IPS-18a (cell line): ENCODE measurements around the gene TEAD4.

ENCODE experiments used
- H3K27ac ChIP-seq: one replicate; pipeline ENCODE4 v1.5.1; 2013; ENCODE audit warnings: low read length
- H3K27me3 ChIP-seq: one replicate; pipeline ENCODE4 v1.6.1; 2013; ENCODE audit warnings: mild to moderate bottlenecking, low read length; ENCODE audit not compliant: control insufficient read depth, insufficient read depth
- H3K36me3 ChIP-seq: one replicate; pipeline ENCODE4 v1.6.1; 2013; ENCODE audit warnings: low read depth, low read length; ENCODE audit not compliant: control insufficient read depth
- H3K4me1 ChIP-seq: one replicate; pipeline ENCODE4 v1.6.1; 2013; ENCODE audit warnings: low read depth, low read length; ENCODE audit not compliant: control insufficient read depth
- H3K4me3 ChIP-seq: one replicate; pipeline ENCODE4 v1.5.1; 2013; ENCODE audit warnings: low read length
- H3K9ac ChIP-seq: one replicate; pipeline ENCODE4 v1.6.1; 2013; ENCODE audit warnings: mild to moderate bottlenecking, low read length, moderate library complexity
- H3K9me3 ChIP-seq: one replicate; pipeline ENCODE4 v1.6.1; 2013; ENCODE audit warnings: low read depth, low read length; ENCODE audit not compliant: control insufficient read depth

The TEAD4 gene

DNA sequence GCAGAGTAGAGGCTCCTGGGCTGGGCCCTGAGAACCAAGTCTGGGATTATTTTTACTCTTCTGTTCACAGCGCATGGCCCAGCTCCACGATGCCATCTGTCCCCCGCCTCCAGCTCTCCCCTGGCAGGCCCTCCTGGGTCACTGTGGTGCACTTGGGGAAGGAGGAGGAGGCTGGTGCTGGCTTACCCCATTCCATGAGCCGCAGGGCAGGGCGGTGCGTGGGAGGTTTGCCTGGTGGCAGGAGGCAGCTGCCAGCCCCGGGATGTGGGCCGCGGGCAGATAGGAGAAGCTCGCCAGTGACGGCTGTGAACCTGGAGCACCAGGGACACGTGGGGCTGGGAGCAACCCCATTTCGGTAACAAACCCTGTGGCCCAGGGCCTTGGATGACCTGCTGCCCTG, 23.2 kb downstream of the TEAD4 start:
- H3K9me3 ChIP-seq = no peaks in the 10 kb centered on the region
- H3K9ac ChIP-seq = no peak overlapping the region
- peaks cover 11% of the 10 kb centered on the region for H3K36me3 ChIP-seq
- H3K4me3 ChIP-seq = no peak overlapping the region
- H3K4me1 ChIP-seq = peaks cover under 1% of the 10 kb centered on the region
- H3K27me3 ChIP-seq = no peaks in the 10 kb centered on the region
- H3K27ac ChIP-seq = no peak overlapping the region

- Histone ChIP-seq H3K27ac (no peak overlapping the region), H3K4me3 (no peak overlapping the region), H3K36me3 (peaks cover 10% of the 10 kb centered on the region), H3K27me3 (no peaks in the 10 kb centered on the region), H3K4me1 (no peaks in the 10 kb centered on the region), H3K9me3 (peaks cover 2% of the 10 kb centered on the region), H3K9ac (no peak overlapping the region)
Observed at GRCh38 chr12:2984249-2984648, 25.1 kb downstream of the TEAD4 start.

DNA sequence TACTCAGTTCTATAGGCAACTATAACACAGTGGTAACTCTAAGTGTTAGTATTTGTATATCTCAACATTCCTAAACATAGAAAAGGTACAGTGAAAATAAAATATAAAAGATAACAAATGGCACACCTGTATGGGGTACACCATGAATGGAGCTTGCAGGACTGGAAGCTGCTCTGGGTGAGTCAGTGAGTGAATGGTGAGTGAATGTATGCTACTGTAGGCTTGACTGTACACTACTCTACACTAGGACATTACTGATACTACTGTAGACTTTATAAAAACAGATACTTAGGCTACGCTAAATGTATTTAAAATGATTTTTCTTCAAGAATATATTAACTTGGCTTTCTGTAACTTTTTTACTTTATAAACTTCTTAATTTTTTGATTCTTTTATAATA, 25.5 kb downstream of the TEAD4 start:
- H3K4me3 ChIP-seq = no peak overlapping the region
- no peaks in the 10 kb centered on the region for H3K27me3 ChIP-seq
- peaks cover 3% of the 10 kb centered on the region for H3K9me3 ChIP-seq
- H3K4me1 ChIP-seq = no peaks in the 10 kb centered on the region
- no peak overlapping the region for H3K9ac ChIP-seq
- no peak overlapping the region for H3K27ac ChIP-seq
- peaks cover 5% of the 10 kb centered on the region for H3K36me3 ChIP-seq

DNA sequence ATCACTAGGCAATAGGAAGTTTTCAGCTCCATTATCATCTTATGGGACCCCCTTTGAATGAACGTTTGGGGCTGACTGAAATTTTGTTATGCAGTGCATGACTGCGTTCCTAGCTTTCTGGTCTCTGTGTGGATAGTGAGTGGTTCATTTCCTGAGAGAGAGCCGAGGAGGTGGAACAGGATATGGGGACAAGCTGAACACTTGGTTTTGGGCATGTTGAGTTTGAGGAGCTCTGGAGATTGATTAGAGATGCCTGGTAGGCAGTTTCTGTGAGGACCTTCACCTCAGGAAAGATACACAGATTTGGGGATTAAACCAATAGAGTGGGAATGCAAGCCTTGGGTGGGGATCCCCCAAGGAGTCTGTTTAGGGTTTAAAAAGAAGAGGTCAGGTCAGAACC, 27.7 kb downstream of the TEAD4 start:
- H3K9ac ChIP-seq = no peak overlapping the region
- H3K27me3 ChIP-seq = no peaks in the 10 kb centered on the region
- H3K4me1 ChIP-seq = no peaks in the 10 kb centered on the region
- peaks cover 5% of the 10 kb centered on the region for H3K36me3 ChIP-seq
- no peak overlapping the region for H3K4me3 ChIP-seq
- H3K9me3 ChIP-seq = peaks cover 6% of the 10 kb centered on the region
- no peak overlapping the region for H3K27ac ChIP-seq

DNA sequence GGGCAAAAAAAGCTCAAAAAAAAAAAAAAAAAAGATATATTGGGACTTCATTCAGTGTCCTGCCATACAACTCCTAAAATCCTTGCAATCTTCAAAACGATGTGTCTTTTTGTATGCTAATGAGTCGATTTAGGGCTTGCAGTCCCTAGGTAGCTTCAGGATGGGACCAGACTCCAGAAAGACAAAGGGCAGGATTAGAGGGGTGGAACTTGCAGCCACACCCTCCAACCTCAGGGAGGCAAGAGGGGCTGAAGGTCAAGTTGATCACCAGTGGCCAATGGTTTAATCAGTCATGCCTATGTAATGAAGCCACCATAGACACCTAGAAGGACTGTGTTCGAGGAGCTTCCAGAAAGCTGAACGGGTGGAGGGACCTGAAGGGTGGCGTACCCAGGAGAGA, 29.3 kb downstream of the TEAD4 start:
- Histone ChIP-seq H3K27me3 (no peaks in the 10 kb centered on the region), H3K4me3 (no peak overlapping the region), H3K4me1 (no peaks in the 10 kb centered on the region), H3K9me3 (peaks cover 6% of the 10 kb centered on the region), H3K9ac (no peak overlapping the region), H3K27ac (no peak overlapping the region), H3K36me3 (peaks cover under 1% of the 10 kb centered on the region)

DNA sequence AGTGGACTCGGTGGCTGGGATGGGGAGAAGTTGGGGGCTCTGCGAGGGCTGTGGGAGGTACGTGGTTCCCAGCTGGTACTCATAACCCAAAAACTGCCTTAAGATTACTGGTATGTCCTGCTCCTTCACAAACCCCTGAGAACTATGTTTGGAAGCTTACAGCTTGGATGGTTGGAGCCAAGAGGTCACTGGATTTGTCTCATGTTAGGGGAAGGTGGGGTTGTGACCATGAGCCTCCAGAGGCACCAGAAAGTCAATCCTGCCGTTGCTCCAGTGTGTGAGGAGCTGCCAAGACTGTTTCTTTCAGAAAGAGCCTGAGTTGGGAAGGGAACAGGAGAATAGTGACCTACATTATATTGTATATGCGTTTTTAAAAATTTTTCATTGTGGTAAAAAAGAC, 33.5 kb downstream of the TEAD4 start:
- Histone ChIP-seq H3K27me3 (no peaks in the 10 kb centered on the region), H3K36me3 (peaks cover 3% of the 10 kb centered on the region), H3K9ac (no peak overlapping the region), H3K4me3 (no peak overlapping the region), H3K4me1 (no peaks in the 10 kb centered on the region), H3K9me3 (peaks cover 6% of the 10 kb centered on the region), H3K27ac (no peak overlapping the region)

- Histone ChIP-seq H3K4me1 (peaks cover 20% of the 10 kb centered on the region), H3K27me3 (no peaks in the 10 kb centered on the region), H3K27ac (no peak overlapping the region), H3K36me3 (peaks cover 9% of the 10 kb centered on the region), H3K4me3 (no peak overlapping the region), H3K9ac (no peak overlapping the region), H3K9me3 (no peaks in the 10 kb centered on the region)
Observed at GRCh38 chr12:2997989-2998670, 38.9 kb downstream of the TEAD4 start.

GRCh38 chr12:2998789-2999264, 39.6 kb downstream of the TEAD4 start:
- no peak overlapping the region for H3K27ac ChIP-seq
- H3K9ac ChIP-seq = no peak overlapping the region
- no peaks in the 10 kb centered on the region for H3K9me3 ChIP-seq
- peaks cover 9% of the 10 kb centered on the region for H3K36me3 ChIP-seq
- H3K4me3 ChIP-seq = peak overlapping the region; percentile 0
- no peaks in the 10 kb centered on the region for H3K27me3 ChIP-seq
- peaks cover 20% of the 10 kb centered on the region for H3K4me1 ChIP-seq

- no peaks in the 10 kb centered on the region for H3K27me3 ChIP-seq
- H3K4me1 ChIP-seq = peaks cover 20% of the 10 kb centered on the region
- no peaks in the 10 kb centered on the region for H3K9me3 ChIP-seq
- peak overlapping the region; percentile 0 for H3K4me3 ChIP-seq
- no peak overlapping the region for H3K9ac ChIP-seq
- peaks cover 12% of the 10 kb centered on the region for H3K36me3 ChIP-seq
- H3K27ac ChIP-seq = no peak overlapping the region
Observed at GRCh38 chr12:2999265-2999841, 40.2 kb downstream of the TEAD4 start.

DNA sequence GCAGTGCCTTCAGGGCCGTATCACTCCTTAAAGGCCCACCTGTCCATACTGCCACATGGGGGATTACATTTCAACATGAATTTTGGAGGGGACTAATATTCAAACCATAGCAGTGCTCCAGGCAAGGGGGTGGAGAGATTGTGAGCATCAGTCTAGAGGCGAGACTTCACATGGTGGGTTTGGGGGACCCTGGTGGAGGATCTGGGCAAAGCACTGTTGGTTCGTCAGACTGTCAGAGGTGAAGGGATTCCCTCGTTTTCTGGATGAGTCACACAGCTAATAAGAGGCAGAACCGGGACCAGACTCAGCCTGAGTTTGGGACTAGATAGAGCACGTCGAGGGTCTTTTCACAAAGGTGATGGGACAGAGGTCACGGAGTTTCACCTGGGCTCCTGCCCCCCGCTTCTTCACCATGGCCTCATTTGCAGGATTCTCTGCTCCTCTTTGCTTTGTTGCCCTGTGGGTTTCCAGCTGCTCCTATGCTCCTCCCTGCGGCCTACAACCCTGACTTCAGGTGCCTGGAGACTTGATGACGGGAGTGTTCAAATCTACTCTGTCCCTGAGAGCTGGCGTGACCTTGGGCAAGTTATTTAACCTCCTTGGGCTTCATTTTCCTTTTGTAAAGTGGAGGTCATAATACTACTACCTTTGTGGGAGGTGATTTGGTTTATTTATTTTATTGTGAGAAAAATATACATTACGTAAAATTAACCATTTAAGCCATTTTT, 41.5 kb downstream of the TEAD4 start:
- Histone ChIP-seq H3K9ac (no peak overlapping the region), H3K4me3 (no peak overlapping the region), H3K9me3 (no peaks in the 10 kb centered on the region), H3K27me3 (no peaks in the 10 kb centered on the region), H3K27ac (no peak overlapping the region), H3K4me1 (peaks cover 20% of the 10 kb centered on the region), H3K36me3 (peaks cover 14% of the 10 kb centered on the region)

DNA sequence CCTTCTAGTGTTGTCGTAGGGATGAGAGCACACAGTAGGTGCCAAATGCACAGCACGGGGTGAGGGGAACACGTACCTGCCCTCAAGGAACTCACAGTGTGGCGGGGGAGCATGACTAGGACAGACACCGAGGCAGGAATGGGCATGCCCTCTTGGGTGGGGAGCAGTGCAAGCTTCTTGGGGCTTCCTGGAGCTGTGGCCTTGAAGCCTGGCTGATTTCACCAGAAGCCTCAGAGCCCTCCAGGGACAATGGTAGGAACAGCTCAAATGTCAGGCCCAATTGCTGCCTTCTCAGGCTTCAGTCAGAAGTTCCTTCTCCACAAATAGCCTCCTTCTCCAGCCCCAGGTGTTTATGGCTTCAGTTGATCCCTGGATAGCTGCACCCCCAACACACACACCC, 43.4 kb downstream of the TEAD4 start:
- H3K9ac ChIP-seq = no peak overlapping the region
- H3K4me3 ChIP-seq = no peak overlapping the region
- H3K4me1 ChIP-seq = peaks cover 20% of the 10 kb centered on the region
- H3K36me3 ChIP-seq = peaks cover 14% of the 10 kb centered on the region
- H3K27ac ChIP-seq = no peak overlapping the region
- H3K9me3 ChIP-seq = no peaks in the 10 kb centered on the region
- no peaks in the 10 kb centered on the region for H3K27me3 ChIP-seq
